HG02970 (cell line): ENCODE data around the gene MTHFS.
"Not testable (repeated sequence)": the region's sequence is repeated elsewhere in the genome, so short reads cannot be mapped to it uniquely, and the experiment has no call there.

Experiments
- ATAC-seq: cut with Tn5 transposase; IDR thresholded peaks from one replicate; pipeline ENCODE4 v1.9.1; 2021; ENCODE audit warnings: mild to moderate bottlenecking, moderate library complexity, moderate number of reproducible peaks; ENCODE audit not compliant: unreplicated experiment, low FRiP score

MTHFS gene

GRCh38 chr15:79916502-79917132 lies 19.8 kb upstream of the MTHFS start:
- ATAC-seq, result no peak

GRCh38 chr15:79915776-79916501 lies 19.1 kb upstream of the MTHFS start:
- not testable (repeated sequence) for ATAC-seq

- ATAC-seq, result no peak
These were observed 17.9 kb upstream of the MTHFS start for GRCh38 chr15:79914728-79915127.

DNA sequence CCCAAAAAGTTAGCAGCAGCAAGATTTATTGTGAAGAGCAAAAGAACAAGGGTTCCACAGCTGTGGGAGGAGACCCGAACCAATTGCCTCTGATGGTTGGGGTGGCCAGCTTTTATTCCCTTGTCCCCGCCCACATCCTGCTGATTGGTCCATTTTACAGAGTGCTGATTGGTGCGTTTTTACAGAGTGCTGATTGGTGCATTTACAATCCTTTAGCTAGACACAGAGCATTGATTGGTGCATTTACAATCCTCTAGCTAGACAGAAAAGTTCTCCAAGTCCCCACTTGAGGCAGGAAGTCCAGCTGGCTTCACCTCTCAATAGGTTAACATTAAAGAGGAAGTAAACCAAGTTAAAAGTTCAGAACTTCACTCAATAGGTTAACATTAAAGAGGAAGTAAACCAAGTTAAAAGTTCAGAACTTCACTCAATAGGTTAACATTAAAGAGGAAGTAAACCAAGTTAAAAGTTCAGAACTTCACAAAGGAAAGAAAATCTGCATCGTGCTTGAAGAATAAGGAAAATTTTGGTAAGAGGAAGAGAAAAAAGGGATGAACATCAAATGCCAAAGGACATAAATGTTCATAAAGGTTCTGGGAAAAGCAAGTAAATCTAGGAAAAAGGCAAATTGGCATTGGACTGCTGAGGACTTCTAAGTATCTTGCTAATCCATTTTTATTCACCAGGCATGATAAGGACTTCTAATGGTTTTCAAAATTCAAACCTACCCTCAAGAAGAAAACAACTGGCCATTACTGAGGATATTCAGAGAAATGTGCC lies 12.9 kb upstream of the MTHFS start:
- ATAC-seq, result peak; percentile 56

- ATAC-seq, result no peak
These were observed 7.5 kb upstream of the MTHFS start for GRCh38 chr15:79904271-79904670.

DNA sequence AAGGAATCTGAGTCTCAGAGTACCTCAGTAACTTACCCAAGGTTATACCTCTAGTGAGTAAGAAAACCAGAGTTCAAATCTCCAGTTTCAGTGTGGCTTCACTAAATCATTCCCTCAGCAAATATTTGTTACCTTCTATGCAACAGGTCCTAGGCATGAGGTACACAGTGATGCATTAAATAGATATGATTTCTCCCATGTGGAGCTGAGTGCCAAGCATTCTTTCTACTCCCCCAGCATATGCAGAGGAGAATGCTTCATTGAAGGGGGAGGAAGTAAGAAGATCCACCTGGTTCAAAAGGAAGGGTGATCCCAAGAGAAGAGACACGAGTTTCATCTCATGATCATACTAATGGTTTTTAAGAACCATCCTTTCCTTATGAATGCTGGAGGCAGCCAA lies 6.8 kb upstream of the MTHFS start:
- ATAC-seq, result no peak

DNA sequence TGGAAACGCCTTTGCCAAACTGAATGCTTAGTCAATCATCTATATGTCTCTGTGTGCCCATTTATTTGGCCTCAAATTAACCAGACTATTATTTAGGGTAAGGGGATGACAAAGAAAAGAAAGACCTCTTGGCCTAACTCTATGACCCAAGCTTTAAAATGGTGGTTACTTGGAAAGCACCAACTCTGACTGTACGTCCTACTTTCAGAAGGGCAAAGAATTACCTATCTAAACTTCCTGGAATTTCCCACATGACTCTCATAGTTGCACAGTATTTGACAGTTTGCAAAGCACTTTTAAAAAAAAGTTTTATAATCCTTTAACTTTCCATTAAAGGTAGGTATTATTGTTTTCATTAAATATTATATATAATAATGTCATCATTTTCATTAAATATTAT lies 6.3 kb upstream of the MTHFS start:
- no peak for ATAC-seq

DNA sequence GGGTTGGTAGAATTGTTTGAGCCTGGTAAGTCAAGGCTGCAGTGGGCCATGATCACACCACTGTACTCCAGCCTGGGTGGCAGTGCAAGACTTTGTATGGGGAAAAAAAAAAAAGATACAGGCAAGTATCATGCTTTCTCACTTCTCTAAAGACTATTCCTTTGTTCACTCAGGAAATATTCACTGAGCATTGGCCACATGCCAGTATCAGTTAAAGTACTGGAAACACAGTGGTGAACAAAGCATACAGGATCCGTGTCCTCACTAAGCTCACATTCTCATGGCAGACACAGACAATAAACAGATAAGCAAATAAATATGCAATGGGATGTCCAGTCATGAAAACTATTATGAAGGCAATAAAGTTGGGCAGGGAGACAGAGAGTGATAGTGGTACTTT lies 5.1 kb upstream of the MTHFS start:
- ATAC-seq, result no peak

GRCh38 chr15:79900818-79901378 lies 4.1 kb upstream of the MTHFS start:
- not testable (repeated sequence) for ATAC-seq

- no peak for ATAC-seq
These were observed 3.3 kb upstream of the MTHFS start for GRCh38 chr15:79900087-79900486.

DNA sequence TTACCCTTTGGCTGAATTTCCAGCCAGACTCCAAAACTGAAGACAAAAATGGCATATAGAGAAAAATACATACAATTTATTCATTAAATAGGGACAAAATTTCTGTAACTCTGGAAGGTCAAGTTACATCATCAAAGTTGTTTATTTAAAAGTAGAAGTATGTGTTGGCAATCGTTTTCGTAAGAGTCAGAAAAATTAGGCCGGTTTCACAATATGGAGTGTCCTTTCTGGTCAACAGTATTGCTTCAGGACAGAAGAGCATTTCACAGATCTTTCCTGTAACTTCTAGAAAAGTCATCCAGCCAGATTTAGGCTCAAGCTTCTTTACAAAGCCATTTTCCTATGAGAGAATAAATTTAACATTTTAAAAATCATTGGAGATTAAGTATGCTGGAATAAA lies 2.0 kb upstream of the MTHFS start:
- not testable (repeated sequence) for ATAC-seq

DNA sequence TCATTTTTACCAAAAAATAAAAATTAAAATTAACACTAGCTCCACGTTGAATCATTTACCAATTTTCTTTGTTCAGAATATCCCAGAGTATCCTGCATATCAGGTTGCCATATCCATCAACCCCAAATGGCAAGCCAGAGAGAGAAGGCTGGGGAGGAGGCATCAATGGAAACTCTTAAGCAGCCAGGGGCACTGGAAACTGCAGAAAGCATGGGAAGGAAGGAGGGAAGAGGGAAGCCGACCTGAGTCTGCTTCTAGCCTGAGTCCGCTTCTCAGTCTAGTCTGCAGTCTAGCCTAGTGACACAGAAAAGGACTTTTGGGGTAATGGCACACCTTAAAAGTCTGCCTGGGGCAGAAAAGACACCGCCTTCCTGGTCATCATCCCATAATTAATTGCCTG lies 1.6 kb upstream of the MTHFS start:
- no peak for ATAC-seq

GRCh38 chr15:79897701-79898113 lies 893 bp upstream of the MTHFS start:
- no peak for ATAC-seq

DNA sequence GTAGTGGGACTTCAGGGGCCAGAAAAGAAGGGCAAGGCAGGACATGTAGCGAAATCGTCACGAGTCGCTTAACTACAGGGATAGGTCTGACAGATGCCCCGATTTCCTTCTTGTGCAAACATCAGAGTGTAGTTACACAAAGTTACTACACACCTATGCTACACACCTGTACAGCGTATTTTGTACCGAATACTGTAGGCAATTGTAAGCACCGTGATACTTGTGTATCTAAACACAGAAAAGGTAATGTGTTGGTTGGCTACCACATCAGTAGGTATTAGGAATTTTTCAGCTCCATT lies 515 bp upstream of the MTHFS start:
- no peak for ATAC-seq

DNA sequence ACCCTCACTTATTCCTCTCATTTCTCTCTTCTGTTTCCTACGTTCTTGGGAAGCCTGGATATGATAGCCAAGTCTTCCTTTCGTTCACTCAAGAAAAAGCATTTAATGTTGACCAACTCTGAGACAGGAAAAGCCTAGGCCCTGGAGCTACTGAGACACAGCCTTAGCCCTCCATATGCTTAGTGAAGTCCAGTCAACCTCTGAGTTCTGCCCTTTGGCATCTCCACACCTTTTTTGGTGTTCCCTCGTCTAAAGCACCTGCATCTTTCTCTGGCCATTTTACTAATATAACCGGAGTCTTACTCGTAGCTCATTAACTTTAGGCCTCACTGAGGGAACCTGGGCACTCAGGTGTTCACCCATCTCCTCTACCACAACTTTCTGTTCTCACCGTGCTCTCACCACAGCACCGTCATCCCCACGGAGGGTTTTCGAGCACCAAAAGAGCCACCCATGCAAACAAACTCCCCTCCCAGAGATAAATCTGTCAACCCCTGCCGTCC lies 632 bp downstream of the MTHFS start:
- ATAC-seq, result no peak

DNA sequence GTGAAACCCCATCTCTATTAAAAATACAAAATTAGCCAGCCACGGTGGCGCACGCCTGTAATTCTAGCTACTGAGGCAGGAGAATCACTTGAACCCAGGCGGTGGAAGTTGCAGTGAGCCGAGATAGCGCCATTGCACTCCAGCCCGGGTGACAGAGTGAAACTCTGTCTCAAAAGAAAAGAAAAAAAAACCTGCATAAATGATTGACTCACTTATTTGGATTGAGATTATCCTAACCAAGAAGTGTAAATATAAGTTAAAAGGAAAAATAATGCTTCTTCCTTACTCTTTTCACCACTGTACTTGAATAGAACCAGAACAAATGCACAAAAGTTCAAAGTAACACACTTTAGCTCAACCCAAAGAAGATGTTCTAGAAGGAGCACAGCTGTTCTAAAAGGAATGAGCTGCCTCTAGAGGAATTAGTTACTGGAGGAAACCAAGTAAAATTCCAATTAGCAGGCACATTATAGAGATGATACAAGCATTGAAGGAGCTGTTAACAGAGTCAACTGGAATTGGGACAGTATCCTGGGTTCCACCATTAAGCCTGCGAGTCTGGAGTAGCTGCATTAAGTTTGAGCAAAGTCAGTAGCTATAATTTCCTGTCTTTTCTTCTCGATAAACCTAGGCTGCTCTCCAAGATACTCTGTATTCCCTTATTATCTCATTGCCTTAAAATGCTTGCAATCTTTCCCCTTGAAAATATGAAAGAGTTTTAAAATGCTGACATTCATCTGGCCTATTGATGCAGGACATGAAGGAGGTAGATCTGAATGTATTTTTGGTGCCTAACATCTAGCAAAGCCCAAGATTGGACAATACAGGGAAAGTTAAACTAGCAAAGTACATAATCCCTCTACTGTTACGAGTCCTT lies 9.5 kb downstream of the MTHFS start:
- ATAC-seq, result no peak

- no peak for ATAC-seq
These were observed 10.7 kb downstream of the MTHFS start for GRCh38 chr15:79886124-79886523.

DNA sequence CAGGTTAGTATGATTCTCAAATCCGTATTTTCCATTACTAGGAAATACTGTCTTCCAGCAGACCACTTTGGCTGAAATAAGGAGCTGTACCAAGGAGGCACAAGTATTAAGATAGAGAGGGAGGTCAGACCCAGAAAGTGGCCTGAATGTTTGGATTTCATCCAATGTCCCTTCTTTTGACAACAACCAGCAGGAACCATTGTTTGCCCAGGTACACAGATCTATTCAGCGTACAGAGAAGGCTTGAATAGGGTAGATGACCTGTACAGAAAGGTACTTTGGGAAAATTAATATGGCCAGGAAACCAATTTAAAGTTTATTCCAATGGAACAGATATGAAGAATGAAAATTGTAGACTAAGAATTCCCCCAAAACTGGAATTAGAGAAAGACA lies 12.6 kb downstream of the MTHFS start:
- ATAC-seq, result no peak

GRCh38 chr15:79883579-79884203 lies 13.1 kb downstream of the MTHFS start:
- ATAC-seq, result no peak

- ATAC-seq, result no peak
These were observed 15.1 kb downstream of the MTHFS start for GRCh38 chr15:79881668-79882067.
